DOHH2 (cell line): ENCODE data around the gene WDR19.

Experiments used
- CTCF ChIP-seq: fragments of 200-600 bp; sonication (generic); IDR thresholded peaks from one replicate; pipeline ENCODE4 v1.5.1; 2014; ENCODE audit warnings: antibody characterized with exemption, mild to moderate bottlenecking, low read depth, low read length; ENCODE audit not compliant: poor library complexity, severe bottlenecking
- EZH2phosphoT487 ChIP-seq: fragments of 200-600 bp; sonication (generic); IDR thresholded peaks from 2 replicates; pipeline ENCODE4 v1.6.1; 2017; ENCODE audit warnings: borderline replicate concordance, mild to moderate bottlenecking, antibody characterized with exemption, low read length, moderate library complexity, mixed read lengths

GRCh38 chr4:39243462-39243861, 61.1 kb downstream of the WDR19 start:
- TF ChIP-seq CTCF (no peak), EZH2phosphoT487 (no peak)
